Activated CD4-positive, alpha-beta T cell treated with anti-CD3 and anti-CD28 coated beads, Interleukin-2, amount 10 ng/mL, durations not matched to agents 24 days and 14 days (primary cell): ENCODE data around the gene PLCB4. TPM values are rescaled to one million over a fixed set of nuclear protein-coding genes. Genes with fewer than 3 reads are reported as not detected.

Experiments
- DNase-seq: peaks from one replicate; pipeline ENCODE4 v3.0.0; 2022
- H3K27ac Mint-ChIP-seq: one replicate; pipeline ENCODE4 v1.8.0; 2022; ENCODE audit warnings: mild to moderate bottlenecking, mixed read lengths
- H3K27me3 Mint-ChIP-seq: one replicate; pipeline ENCODE4 v1.8.0; 2022; ENCODE audit warnings: mixed read lengths
- H3K36me3 Mint-ChIP-seq: one replicate; pipeline ENCODE4 v1.8.0; 2022; ENCODE audit warnings: low read depth, mild to moderate bottlenecking, mixed read lengths
- H3K4me1 Mint-ChIP-seq: one replicate; pipeline ENCODE4 v1.8.0; 2021; ENCODE audit warnings: mixed read lengths
- H3K4me3 Mint-ChIP-seq: one replicate; pipeline ENCODE4 v1.8.0; 2022; ENCODE audit warnings: mild to moderate bottlenecking, moderate library complexity, mixed read lengths
- H3K9me3 Mint-ChIP-seq: one replicate; pipeline ENCODE4 v1.8.0; 2021; ENCODE audit warnings: mixed read lengths
- intact Hi-C: fragments of 100-400 bp; cut with micrococcal nuclease; formaldehyde crosslinking; loops from one replicate; pipeline ENCODE4 v1.15.1; 2023
- total RNA-seq: library from RNA; stranded (reverse); gene quantifications from 2 replicates; pipeline ENCODE4 v1.2.3, GENCODE V29; 2022

The PLCB4 gene
- total RNA-seq, 1 donor from 2014 or later = not detected

DNA sequence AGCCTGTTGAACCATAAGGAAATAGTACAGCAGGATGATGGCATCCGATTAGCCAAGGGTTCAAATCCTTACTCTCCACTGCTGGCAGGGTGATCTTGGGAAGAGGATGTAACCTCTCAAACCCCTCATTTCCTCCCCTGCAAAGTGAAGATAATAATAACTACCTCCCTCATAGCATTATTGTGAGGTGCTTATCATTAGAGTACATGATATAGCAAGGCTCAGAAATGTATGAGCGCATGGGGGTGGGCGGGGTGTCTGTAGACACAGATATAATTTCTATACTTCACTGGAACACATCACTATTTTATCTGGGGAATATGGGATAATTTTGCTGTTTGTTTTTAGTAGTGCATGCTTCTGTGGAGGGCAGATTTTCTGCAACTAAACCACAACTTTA, 355.7 kb downstream of the PLCB4 start:
- Mint-ChIP-seq H3K36me3 (no peaks in the 10 kb centered on the region), H3K27me3 (no peaks in the 10 kb centered on the region), H3K4me3 (no peak overlapping the region), H3K4me1 (no peaks in the 10 kb centered on the region), H3K27ac (no peak overlapping the region), H3K9me3 (no peaks in the 10 kb centered on the region)
- intact Hi-C loops = no loop called here
- DNase-seq = no peak

DNA sequence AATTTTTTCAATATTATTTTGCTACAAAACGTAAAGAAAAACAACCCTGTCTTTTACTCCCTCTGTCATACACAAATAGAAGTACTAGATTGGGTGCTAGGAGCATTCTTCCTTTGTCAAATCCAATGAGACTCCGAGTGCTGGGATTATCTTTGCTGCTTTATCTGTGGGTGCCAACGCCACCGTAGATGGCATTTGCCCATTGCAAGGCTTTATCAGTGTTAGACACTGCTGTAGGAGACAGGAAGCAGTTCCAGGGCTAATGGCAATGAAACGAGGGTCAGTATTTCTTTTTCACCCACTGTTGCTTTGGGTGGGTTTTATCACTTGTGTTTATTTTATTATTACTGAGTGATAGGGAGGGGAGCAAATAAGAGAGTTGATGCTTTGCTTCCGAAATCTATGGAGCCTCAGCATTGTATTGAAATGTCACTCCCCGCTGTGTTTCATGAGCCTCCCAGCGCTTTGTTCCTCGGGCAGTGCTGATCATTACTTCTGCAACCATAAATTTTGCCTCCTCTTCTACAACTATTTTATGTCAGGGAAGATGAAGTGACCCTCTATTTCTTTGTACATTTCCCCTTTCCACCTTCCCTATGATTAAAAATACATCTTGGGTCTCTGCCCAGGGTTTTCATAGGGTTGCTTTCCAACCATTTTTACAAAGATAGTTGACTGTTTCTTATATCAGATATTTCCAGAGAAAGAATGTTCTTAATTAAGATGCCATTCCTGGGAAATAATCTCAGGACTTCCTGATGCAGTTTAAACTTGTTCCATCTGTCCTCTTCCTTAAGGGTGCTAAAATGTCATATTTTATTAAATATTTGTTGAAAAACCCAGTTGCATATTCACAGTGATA, 358.8 kb downstream of the PLCB4 start:
- intact Hi-C loops = no loop called here
- H3K4me3 Mint-ChIP-seq = no peak overlapping the region
- H3K36me3 Mint-ChIP-seq = no peaks in the 10 kb centered on the region
- no peak for DNase-seq
- no peaks in the 10 kb centered on the region for H3K4me1 Mint-ChIP-seq
- H3K27ac Mint-ChIP-seq = no peak overlapping the region
- H3K27me3 Mint-ChIP-seq = no peaks in the 10 kb centered on the region
- H3K9me3 Mint-ChIP-seq = no peaks in the 10 kb centered on the region

GRCh38 chr20:9428292-9428607, 359.4 kb downstream of the PLCB4 start:
- no peaks in the 10 kb centered on the region for H3K9me3 Mint-ChIP-seq

GRCh38 chr20:9439806-9440205, 370.9 kb downstream of the PLCB4 start:
- H3K9me3 Mint-ChIP-seq = peaks cover 16% of the 10 kb centered on the region
- intact Hi-C loops = no loop called here
- no peaks in the 10 kb centered on the region for H3K27me3 Mint-ChIP-seq
- H3K36me3 Mint-ChIP-seq = no peaks in the 10 kb centered on the region
- DNase-seq = no peak
- H3K4me3 Mint-ChIP-seq = no peak overlapping the region
- H3K4me1 Mint-ChIP-seq = no peaks in the 10 kb centered on the region
- H3K27ac Mint-ChIP-seq = no peak overlapping the region

More at GRCh38 chr20:9428292-9428607, 359.4 kb downstream of the PLCB4 start:
- Mint-ChIP-seq H3K4me3 (no peak overlapping the region), H3K27me3 (no peaks in the 10 kb centered on the region), H3K36me3 (no peaks in the 10 kb centered on the region), H3K27ac (no peak overlapping the region), H3K4me1 (no peaks in the 10 kb centered on the region)
- no peak for DNase-seq
- intact Hi-C loops = no loop called here

- Mint-ChIP-seq H3K4me1 (no peaks in the 10 kb centered on the region), H3K4me3 (no peak overlapping the region), H3K36me3 (no peaks in the 10 kb centered on the region), H3K27ac (no peak overlapping the region), H3K9me3 (peaks cover 16% of the 10 kb centered on the region), H3K27me3 (no peaks in the 10 kb centered on the region)
- no peak for DNase-seq
- intact Hi-C loops = no loop called here
Measured at GRCh38 chr20:9440892-9441291, 372.0 kb downstream of the PLCB4 start.

- no peaks in the 10 kb centered on the region for H3K4me1 Mint-ChIP-seq
- no peaks in the 10 kb centered on the region for H3K36me3 Mint-ChIP-seq
- no peaks in the 10 kb centered on the region for H3K27me3 Mint-ChIP-seq
- no peak overlapping the region for H3K4me3 Mint-ChIP-seq
- DNase-seq = no peak
- peaks cover 16% of the 10 kb centered on the region for H3K9me3 Mint-ChIP-seq
- H3K27ac Mint-ChIP-seq = no peak overlapping the region
- intact Hi-C loops = no loop called here
Measured at GRCh38 chr20:9441948-9442347, 373.1 kb downstream of the PLCB4 start.

- intact Hi-C loops = no loop called here
- H3K9me3 Mint-ChIP-seq = peaks cover 12% of the 10 kb centered on the region
- H3K4me3 Mint-ChIP-seq = no peak overlapping the region
- H3K27me3 Mint-ChIP-seq = no peaks in the 10 kb centered on the region
- no peaks in the 10 kb centered on the region for H3K36me3 Mint-ChIP-seq
- no peak overlapping the region for H3K27ac Mint-ChIP-seq
- no peaks in the 10 kb centered on the region for H3K4me1 Mint-ChIP-seq
- DNase-seq = no peak
Measured at GRCh38 chr20:9442858-9443257, 374.0 kb downstream of the PLCB4 start.

DNA sequence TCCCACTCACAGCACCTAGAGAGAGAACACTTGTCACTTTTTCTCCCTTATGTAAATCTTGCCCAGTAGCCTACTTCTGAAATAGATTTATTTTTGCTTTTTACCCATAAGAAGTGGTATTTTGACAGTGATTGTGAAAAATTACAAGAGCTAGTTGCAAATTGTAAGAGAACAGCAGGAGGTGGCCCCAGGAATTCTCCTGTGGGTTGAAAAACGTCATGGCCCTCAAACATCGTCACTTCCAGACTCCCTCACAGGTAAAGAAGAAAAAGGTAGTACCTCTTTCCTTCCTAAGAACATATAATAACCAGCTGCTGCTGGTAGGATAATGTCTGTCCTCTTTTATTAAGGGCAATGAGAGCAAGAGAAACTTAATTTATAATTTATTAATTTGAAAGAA, 376.0 kb downstream of the PLCB4 start:
- no peaks in the 10 kb centered on the region for H3K36me3 Mint-ChIP-seq
- H3K27me3 Mint-ChIP-seq = no peaks in the 10 kb centered on the region
- no peak for DNase-seq
- H3K4me1 Mint-ChIP-seq = no peaks in the 10 kb centered on the region
- no peak overlapping the region for H3K4me3 Mint-ChIP-seq
- no peak overlapping the region for H3K27ac Mint-ChIP-seq
- intact Hi-C loops = no loop called here
- peaks cover 2% of the 10 kb centered on the region for H3K9me3 Mint-ChIP-seq

DNA sequence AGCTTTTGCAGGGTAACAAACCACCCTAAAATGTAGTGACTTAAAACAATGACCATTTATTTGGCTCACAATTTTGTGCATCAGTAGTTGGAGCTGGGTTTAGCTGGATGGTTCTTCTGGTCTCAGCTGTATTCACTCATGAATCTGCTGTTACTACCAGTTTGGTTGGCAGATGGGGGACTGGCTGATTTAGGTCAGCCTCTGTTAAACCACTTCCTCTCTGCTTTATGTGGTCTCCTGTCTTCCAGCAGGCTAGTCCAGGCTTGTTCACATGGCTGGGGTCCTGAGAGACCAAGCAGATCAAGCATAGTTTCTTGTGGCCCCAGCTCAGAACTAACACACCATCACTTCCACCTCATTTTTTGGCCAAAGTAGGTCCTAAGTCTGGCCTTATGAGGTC, 378.3 kb downstream of the PLCB4 start:
- H3K4me1 Mint-ChIP-seq = no peaks in the 10 kb centered on the region
- H3K27ac Mint-ChIP-seq = no peak overlapping the region
- no peak overlapping the region for H3K4me3 Mint-ChIP-seq
- intact Hi-C loops = no loop called here
- DNase-seq = no peak
- H3K27me3 Mint-ChIP-seq = no peaks in the 10 kb centered on the region
- no peaks in the 10 kb centered on the region for H3K36me3 Mint-ChIP-seq
- H3K9me3 Mint-ChIP-seq = no peaks in the 10 kb centered on the region

DNA sequence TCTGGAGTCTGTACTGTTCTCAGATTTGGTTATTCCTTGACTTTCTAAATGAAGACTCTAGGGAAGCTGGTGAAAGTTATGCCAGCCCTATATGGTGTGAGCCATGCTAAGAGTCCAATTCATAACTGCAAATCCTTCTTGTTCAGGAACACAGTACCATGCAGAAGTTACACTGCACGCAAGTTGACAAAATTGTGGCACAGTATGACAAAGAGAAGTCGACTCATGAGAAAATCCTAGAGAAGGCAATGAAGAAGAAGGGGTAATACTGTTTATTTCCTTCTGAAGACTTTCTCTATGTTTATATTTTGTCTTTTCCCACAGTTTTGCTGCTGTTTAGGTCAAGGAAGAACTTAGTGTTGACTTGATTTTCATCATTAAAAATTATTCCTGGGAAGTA, 384.3 kb downstream of the PLCB4 start:
- Mint-ChIP-seq H3K36me3 (no peaks in the 10 kb centered on the region), H3K4me1 (no peaks in the 10 kb centered on the region), H3K4me3 (no peak overlapping the region), H3K27ac (no peak overlapping the region), H3K9me3 (no peaks in the 10 kb centered on the region), H3K27me3 (no peaks in the 10 kb centered on the region)
- intact Hi-C loops = no loop called here
- DNase-seq = no peak

DNA sequence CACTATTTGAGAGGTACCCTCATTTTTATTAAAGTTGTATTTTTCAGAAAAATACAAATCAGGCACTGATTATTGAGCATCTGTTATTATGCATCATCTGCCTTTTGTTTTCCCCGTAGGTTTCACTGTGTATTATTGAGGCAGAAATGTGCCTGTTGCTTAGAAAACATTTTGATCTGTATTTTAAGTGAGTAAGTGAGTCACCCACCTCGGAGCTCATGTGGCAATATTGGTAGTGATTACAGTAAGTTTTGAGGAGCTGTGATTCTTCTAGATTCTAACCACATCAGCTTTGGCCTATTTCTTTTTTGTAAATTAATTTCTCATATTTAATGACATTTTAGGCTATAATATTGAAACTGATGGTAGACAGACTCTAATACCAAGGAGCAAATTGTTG, 385.9 kb downstream of the PLCB4 start:
- no peaks in the 10 kb centered on the region for H3K27me3 Mint-ChIP-seq
- intact Hi-C loops = no loop called here
- no peak overlapping the region for H3K27ac Mint-ChIP-seq

GRCh38 chr20:9457136-9457535, 388.2 kb downstream of the PLCB4 start:
- intact Hi-C loops = no loop called here
- Mint-ChIP-seq H3K27me3 (no peaks in the 10 kb centered on the region), H3K36me3 (no peaks in the 10 kb centered on the region), H3K9me3 (no peaks in the 10 kb centered on the region), H3K4me3 (no peak overlapping the region), H3K4me1 (no peaks in the 10 kb centered on the region), H3K27ac (no peak overlapping the region)
- no peak for DNase-seq

More for the DNA sequence above, 385.9 kb downstream of the PLCB4 start:
- no peaks in the 10 kb centered on the region for H3K4me1 Mint-ChIP-seq
- H3K4me3 Mint-ChIP-seq = no peak overlapping the region
- H3K36me3 Mint-ChIP-seq = no peaks in the 10 kb centered on the region
- H3K9me3 Mint-ChIP-seq = no peaks in the 10 kb centered on the region
- DNase-seq = no peak

DNA sequence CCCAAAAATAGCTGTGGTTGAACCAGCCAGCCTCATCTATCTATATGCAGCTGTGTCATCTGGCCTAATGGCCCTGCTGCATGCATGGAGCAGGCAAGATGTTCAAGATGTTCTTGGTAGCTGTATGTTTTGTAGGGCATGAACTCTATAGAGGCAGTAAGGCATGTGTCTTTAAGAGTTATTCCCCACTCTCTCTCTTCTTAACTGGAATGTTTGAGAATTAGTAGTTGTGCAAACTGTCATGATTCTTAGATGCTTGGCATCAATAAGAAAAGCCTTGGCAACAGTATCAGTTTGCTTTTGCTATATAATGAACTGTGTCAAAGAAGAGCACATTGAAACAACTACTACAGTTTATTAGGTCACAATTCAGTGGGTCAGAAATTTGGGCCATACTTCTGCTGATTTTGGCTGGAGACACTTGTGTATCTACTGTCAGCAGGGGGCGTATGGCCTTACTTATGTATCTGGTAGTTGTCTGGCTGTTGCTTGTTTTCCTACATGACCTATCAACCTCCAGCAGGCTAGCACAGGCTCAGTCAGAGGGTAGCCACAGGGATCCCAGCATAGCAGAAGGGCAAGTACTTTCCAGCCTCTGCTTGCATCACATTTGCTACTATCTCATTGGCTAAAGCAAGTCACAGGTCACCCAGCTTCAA, 389.4 kb downstream of the PLCB4 start:
- no peaks in the 10 kb centered on the region for H3K27me3 Mint-ChIP-seq
- no peaks in the 10 kb centered on the region for H3K9me3 Mint-ChIP-seq
- no peaks in the 10 kb centered on the region for H3K4me1 Mint-ChIP-seq
- intact Hi-C loops = no loop called here
- H3K4me3 Mint-ChIP-seq = no peak overlapping the region
- DNase-seq = no peak
- no peaks in the 10 kb centered on the region for H3K36me3 Mint-ChIP-seq
- no peak overlapping the region for H3K27ac Mint-ChIP-seq

- Mint-ChIP-seq H3K4me3 (no peak overlapping the region), H3K9me3 (no peaks in the 10 kb centered on the region), H3K36me3 (no peaks in the 10 kb centered on the region), H3K27ac (no peak overlapping the region), H3K27me3 (no peaks in the 10 kb centered on the region), H3K4me1 (no peaks in the 10 kb centered on the region)
- intact Hi-C loops = no loop called here
- DNase-seq = no peak
Measured at GRCh38 chr20:9460518-9460917, 391.6 kb downstream of the PLCB4 start.

DNA sequence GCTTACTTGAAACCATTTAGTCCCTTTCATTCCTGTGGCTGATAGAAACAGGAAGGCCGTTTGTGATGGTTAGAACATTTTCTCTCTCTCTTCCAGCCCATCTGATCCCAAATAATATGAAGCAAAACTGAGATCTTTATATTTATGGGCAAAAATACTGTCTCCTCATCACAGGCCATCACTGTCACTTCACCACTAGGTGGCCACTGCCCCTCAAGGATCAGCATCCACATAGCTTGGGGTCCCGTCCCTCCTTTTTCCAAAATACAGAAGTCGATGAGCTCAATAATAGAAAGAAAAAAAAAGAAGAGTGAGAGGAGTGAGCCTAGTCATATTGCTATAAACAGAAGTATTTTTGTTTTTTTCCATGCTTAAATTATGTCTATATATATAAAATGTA, 399.1 kb downstream of the PLCB4 start:
- Mint-ChIP-seq H3K27ac (no peak overlapping the region), H3K9me3 (no peaks in the 10 kb centered on the region)

More for the DNA sequence above, 399.1 kb downstream of the PLCB4 start:
- no peak for DNase-seq
- Mint-ChIP-seq H3K36me3 (no peaks in the 10 kb centered on the region), H3K4me1 (no peaks in the 10 kb centered on the region), H3K4me3 (no peak overlapping the region), H3K27me3 (no peaks in the 10 kb centered on the region)
- intact Hi-C loops = no loop called here
